ENCODE results near the gene SMOC1.
"Not testable (repeated sequence)": the region's sequence is repeated elsewhere in the genome, so short reads cannot be mapped to it uniquely, and the experiment has no call there.

SMOC1 gene

DNA sequence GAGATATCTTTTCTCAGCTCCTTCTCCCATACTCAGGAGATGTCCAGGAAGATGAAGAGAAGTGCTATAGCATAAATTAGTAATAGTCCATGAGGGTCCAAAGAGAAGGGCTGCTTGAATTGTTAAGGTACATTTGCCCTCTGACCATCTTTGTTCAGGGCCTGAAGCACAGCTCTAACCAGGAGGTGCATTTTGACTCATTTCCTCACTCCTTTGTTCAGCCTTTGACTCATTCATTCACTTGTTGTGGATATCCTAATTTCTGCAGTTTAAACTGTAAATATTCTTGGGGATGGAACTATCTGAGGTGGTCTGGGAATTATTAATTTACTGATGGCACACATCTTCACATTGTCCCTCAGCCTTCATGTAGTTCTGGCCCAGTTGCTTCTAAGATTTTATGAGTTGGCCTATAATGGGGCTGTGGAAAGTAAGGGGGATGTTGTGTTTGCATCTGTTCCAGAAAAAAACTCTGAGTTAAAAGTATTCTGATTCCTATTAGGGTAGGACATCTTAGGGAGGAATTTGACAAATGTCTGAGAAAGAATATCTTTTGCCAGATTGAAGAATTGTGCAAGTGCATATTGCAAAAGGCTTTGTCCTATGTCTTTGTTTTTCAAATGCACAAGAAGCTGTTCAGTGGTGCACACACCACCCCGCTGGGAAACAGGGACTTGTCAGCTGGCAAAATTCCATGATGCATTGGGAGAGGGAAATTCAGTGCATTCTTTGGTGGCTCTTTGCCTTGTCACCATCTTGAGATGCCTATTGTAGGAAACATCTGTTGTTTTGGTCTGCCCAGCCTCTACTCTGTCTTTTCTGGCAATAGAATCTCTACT is 22.1 kb downstream of the SMOC1 start:
- DNase-seq (ENCODE audit: low read depth): peak; percentile 25

DNA sequence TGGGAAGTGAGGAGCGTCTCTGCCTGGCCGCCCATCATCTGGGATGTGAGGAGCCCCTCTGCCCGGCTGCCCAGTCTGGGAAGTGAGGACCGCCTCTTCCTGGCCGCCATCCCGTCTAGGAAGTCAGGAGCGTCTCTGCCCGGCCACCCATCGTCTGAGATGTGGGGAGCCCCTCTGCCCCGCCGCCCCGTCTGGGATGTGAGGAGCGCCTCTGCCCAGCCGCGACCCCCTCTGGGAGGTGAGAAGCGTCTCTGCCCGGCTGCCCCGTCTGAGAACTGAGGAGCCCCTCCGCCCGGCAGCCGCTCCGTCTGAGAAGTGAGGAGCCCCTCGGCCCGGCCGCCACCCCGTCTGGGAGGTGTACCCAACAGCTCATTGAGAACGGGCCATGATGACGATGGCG is 23.8 kb downstream of the SMOC1 start:
- DNase-seq (ENCODE audit: low read depth): not testable (repeated sequence)

DNA sequence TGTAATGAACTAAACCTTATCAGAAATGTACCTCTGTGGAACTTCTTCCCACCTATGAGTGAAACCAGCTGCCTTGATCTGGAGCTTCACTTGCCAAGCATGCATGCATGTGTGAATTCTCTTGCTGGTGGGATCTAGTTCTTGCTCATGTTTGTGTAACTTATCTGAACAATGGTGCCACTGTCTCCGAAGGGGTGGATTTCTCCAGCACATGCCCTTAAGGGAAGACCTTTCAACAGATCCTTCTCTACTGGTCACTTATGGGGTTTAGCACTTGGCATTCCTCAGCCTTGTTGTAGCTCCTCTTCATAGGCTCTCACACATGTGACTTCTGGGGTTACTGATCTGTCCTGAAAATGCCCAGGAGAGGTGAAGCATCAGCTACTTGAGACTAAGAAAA is 25.0 kb downstream of the SMOC1 start:
- DNase-seq (ENCODE audit: low read depth): no peak

DNA sequence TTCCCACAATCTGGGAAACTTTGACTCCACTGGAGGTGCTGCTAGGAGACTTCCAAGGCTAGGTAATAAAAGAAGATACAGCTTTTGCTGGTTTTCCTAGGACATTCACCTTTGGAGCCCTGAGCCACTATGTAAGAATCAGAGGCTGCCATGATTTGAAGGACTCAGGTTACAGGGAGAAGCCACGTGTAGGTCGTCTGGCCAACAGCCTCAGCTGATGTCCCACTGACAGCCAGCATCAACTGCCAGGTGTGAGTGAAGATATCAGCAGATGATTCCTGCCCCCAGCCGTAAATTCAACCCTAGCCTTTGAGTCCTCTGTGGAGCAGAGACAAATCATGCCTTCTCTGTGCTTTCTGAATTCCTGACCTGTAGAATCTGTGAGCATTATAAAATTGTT is 27.0 kb downstream of the SMOC1 start:
- no peak for DNase-seq (ENCODE audit: low read depth)

DNA sequence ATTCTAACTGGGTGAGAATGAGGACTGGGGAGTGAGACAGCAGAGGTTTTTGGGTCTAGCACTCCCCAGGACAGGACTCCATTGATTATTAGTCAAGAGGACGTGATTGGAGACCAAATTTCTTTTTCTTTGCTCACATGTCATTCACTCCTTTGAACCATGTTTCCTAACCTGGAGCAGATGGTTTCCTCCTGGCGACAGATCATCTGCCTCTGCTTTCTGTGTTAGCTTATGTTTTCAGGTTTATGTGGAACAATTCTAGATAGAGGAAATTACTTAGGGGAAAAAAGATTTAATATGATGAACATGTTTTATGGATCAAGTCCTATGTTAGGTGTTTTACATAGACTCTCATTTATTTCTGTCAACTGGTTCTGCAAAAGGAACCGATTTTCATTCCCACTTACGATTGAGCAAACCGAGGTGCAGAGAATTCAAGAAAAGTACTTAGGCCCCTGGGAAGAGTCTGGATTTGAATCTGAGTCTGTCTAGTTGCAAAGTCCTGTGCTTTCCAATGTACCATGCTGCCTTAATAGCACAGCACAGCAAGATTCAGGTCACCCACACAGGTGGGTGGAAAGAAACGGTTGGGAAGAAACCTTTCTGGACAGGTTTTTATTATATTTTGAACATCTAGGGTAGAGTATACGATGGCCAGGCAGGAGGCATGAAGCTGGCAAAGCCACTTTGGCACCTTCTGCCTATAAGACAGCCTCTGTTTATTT is 30.8 kb downstream of the SMOC1 start:
- DNase-seq (ENCODE audit: low read depth): no peak

DNA sequence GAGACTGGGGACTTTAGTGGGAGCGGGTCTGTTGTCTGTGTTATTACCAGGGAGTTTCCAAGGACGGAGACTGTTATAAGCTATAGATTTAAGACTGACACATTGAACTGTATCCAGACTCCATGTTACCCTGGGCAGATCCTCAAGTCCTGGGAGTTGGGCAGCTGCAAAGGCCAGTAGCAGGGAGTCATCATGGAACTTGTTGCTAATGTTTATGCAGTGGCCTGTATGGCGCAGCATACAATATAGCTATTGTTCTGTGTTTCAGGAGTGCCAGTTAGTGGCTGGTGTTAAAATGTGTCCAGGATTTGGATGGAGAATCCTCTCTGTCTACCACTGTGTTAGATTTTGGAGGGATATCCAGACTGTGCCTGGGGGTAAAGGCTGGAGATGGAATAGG is 31.7 kb downstream of the SMOC1 start:
- DNase-seq (ENCODE audit: low read depth): no peak

DNA sequence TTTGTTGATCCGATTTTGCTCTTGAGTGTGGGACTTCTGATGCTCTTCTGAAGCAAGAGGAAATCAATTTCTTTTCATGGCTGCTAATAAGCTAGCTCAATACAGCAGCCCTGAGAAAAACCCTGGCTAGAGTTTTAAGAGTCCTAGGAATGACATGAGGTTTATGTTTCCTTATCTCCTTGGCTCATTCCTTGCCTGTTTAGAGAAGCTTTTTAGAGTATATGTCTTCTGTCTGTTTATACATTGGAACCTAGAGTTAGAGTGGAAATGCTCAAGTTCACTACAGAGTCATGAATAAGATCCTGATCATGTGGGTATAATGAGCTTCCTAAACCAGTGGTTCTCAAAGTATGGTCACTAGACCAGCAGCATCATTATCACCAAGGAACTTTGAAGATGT is 34.5 kb downstream of the SMOC1 start:
- no peak for DNase-seq (ENCODE audit: low read depth)

DNA sequence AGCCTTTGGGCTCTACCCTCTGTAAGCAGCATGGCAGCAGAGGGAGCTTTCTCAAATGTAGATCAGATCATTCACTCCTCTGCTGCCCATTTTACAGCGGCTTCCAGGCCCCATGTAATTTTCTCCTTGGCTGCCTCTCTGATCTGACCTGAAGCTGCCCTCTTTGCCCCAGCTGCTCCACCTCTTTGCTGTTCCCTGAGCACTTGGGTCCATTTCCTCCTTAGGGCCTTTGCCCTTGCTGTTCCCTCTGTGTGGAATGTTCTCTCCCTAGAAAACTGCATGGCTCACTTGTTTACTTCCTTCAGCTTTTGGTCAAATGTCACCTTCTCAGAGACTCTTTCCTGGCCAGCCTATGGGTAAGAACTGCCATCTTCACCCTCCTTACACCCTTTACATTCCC is 37.2 kb downstream of the SMOC1 start:
- no peak for DNase-seq (ENCODE audit: low read depth)

DNA sequence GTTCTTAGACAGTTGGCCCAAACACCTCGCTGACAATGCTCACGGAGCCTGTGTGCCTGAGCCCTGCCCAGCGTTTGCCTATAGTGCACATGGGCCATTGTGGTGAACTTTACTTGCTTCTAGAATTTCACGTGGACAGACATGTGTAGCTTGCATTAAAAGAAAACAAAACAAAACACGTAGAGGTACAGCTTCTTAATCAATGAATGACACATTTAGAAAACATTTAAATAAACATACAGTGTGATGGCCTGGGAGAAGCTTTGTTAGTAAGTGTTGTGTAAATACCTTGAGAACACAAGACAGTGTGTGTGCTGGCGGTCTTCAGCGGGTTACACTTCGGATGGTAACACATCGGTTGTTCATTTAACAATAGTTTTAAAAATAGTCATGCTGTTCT is 38.1 kb downstream of the SMOC1 start:
- DNase-seq (ENCODE audit: low read depth): no peak

DNA sequence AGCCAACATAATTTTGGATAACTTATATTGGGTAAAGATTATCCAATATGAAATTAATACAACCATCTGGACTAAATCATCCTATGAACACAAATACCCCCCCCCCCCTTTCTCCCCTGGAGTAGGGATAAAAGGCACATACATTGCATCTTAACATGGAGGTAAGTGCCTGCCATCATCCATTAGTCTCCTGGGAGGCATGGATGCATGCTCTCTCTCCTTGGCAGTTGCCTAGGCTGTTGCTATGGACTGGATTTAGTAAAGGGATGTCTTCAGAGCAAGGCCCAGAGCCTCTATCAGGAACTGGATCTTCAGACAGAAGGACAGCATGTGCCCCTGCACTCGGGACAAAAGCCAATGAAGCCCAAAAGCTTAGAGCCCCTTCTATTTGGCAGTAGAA is 40.6 kb downstream of the SMOC1 start:
- DNase-seq (ENCODE audit: low read depth): no peak

DNA sequence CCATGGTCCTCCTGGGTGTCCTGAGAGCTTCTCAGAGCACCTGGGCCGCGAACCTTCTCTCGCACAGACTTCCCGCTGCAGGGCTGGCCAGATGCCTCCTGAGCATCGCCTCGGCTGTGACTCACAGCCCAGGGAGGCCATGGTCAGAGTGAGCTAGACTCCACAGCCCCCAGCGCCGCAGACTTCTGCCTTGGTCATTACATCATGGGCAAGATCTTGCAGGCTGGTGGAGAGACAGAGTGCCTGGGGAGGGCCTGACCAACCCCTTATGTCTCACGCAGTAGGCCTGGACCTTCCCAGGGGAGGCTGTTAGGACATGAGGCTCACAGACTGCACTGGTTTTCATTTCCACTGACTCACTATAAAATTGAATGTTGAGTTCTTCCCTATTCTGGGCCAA is 41.8 kb downstream of the SMOC1 start:
- peak; percentile 90 for DNase-seq (ENCODE audit: low read depth)

DNA sequence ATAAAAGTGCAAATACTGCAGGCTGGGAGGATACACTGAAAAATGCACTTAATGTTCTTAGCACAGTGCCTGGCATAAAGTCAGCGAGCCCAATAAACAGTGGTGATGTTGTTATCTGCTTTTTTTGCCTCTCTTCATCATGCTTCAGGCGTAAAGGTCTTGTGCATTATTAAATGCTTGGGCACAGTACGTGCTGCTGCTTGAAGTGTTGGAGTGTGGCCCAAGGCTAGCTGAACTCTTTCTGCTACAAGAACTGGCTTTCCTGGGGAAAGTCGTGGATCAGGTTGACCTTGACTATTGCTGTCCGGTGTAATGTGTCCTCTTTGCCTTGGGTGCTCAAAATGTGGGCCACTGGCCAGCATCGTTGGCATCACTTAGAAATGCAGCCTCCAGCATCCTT is 43.0 kb downstream of the SMOC1 start:
- DNase-seq (ENCODE audit: low read depth): no peak

DNA sequence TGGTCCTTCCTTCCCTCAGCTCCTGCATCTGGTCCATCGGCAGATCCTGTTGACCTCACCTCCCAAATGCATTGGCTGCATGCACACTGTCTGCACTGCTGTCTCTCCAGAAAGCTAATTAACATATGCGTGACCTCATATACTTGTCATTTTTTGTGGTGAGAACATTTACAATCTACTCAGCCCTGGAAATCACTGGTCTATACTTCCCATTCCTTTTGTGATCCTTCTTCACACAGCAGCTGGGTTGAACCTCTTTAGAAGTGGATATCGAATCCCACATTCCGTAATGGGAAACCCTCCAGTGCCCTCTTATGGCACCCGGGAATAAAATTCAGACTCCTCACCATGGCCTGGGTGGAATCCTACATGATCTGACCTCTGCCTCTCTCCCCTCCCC is 45.0 kb downstream of the SMOC1 start:
- no peak for DNase-seq (ENCODE audit: low read depth)

DNA sequence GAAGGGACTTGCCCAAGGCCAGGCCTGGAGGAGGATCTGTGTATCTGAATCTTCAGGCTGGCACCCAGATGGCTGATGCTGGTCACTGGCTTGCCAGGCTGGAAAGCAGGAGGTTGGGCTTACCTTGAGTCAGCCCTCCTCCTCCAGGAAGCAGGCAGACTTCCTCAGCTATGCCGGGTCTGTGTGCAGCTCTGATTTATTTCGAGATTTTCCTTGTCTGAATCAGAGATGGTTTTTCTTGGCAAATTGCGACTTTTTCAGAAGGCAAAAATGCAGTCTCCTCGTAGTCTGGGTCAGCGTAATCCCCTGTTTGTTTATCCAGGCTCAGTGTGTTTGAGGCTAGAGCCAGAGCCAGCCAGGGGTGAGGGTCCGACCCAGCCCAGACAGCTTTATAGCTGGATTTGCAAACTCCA is 48.9 kb downstream of the SMOC1 start:
- peak; percentile 23 for DNase-seq (ENCODE audit: low read depth)

DNA sequence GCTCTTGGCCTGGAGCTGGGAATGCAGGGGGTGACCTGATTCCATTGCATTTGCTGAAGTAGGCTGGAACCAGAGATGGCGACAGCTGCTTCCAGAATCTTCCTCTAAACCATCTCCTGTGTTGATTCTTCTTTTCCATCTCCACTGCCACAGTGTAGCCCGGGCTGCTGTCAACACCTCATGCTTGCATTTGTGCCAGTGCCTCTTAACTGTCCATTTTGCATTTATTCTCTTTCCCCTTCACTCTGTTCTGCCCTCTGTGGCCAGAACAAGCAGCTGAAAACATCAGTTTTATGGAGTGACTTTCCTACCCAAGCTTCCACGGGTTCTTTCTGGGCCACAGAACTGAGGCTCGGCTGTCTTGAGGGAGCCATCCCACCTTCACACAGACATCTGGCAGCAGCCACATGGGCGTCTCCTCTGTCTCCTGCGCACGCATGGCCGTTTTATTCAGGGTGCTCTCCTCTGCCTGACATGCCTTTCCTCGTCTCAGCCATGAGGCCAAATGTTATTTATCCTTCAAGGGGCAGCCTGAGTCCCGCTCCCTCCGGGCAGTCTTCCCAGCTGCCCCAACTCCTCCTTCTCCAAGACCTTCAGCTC is 51.7 kb downstream of the SMOC1 start:
- DNase-seq (ENCODE audit: low read depth): no peak

DNA sequence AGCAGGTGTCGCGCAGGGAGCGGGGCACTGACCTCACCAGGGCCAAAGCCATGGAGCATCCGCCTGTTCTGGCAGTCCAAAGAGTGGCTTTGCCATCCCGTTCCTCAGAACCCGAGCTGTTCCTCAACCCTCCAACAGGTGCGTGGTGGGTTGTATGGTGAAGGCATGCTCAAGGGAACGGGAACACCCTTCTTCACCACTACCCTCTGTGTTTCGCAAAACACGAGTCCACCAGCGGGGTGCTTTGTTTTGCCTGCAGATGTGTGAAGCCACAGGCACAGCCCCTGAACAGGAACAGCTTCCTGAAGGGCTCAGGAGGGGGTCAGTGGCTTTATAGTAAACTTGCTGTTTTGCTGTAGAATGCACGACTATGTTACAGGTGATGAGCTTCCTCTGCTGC is 52.7 kb downstream of the SMOC1 start:
- no peak for DNase-seq (ENCODE audit: low read depth)

DNA sequence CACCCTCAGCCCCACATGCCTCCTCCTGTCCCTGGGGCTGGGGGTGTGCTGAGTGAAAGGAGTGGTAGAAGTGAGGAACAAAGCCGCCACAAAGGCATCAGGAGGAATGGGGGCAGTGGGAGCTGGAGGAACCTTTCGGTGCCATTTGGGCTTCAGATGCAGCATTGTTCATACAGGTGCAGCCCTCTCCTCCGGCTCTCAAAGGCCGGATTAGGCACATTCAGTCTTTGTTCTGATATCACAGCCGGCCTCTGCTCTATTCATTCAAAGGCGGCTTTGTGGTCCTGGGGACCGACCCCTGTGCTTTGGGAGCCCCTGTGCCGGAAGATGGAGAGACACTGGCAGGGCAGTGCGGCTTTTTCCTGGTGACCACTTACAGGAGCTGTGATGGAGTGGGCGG is 53.2 kb downstream of the SMOC1 start:
- DNase-seq (ENCODE audit: low read depth): no peak

DNA sequence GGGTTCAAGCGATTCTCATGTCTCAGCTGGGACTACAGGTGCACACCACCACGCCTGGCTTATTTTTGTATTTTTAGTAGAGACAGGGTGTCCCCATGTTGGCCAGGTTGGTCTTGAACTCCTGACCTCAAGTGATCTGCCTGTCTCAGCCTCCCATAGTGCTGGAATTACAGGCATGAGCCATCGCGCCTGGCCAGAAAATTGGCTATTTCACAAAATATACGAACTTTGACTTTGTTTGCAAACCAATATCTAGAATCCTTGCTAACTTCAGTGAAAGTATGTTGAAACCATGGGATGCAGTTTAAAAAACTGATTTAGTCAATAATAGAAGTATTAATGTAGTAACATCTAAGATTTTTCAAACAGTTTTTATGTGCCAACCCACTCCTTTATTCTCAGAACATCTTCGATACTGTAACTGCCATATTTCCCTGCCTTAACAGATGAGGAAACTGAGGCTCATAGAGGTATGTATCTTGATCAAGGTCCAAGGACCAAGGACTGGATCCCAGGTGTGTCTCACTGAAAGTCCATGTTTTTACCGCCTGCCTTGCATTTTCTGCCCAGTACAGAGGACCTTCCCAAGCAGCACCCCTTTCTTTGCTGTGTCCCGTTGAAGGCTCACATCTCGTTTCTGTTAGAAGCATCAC is 54.5 kb downstream of the SMOC1 start:
- no peak for DNase-seq (ENCODE audit: low read depth)

DNA sequence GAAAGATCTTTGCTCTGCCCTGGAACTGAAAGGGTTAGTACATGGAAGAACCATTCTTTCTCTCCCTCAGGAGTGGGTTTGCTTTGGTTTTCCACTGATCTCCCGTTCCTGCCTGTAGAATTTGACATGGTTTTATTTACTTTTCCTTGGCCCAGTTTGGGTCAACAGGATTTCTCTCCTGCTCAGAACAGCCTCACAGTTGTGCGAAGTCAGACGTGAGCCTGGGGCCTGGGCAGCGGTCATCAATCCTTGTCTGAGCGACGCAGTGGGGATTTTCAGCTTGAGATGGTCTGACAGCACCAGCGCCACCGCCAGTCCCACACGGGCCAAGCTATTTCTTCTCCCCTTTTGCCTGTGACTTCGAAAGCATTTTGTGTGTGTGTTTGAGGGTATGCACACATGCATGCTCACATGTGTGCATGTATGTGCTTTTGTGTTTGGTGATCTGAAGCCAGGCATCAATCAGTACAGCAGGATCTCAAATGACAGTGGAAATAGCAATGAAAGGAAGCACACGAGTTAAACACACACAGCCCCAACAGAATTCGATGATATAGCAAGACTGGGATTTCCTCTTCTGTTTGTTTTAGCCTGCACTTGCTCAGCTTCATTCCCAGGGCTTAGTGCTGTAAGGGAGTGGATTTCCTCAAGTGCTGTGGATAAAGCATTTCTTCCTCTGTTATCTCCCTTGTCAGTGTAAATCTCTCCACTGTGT is 58.3 kb downstream of the SMOC1 start:
- DNase-seq (ENCODE audit: low read depth): no peak

DNA sequence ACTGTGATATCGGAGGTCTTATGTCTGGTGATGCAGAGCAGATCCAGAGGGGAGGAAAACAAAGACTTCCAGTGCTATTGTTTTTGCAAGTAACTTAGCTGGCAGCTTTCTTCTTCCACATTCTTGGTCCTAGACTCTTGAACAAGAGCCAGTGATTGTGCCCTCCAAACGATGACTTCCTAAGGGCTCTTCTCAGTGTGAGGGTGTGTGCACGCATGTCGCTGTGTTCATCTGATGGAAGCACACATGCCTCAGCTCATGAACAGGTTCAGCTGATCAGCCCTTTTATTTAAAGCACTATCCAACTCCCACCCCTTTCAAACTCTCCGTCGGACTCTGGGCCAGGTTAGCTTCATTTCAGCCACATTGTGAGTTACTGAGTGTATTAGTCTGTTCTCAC is 59.5 kb downstream of the SMOC1 start:
- no peak for DNase-seq (ENCODE audit: low read depth)

DNA sequence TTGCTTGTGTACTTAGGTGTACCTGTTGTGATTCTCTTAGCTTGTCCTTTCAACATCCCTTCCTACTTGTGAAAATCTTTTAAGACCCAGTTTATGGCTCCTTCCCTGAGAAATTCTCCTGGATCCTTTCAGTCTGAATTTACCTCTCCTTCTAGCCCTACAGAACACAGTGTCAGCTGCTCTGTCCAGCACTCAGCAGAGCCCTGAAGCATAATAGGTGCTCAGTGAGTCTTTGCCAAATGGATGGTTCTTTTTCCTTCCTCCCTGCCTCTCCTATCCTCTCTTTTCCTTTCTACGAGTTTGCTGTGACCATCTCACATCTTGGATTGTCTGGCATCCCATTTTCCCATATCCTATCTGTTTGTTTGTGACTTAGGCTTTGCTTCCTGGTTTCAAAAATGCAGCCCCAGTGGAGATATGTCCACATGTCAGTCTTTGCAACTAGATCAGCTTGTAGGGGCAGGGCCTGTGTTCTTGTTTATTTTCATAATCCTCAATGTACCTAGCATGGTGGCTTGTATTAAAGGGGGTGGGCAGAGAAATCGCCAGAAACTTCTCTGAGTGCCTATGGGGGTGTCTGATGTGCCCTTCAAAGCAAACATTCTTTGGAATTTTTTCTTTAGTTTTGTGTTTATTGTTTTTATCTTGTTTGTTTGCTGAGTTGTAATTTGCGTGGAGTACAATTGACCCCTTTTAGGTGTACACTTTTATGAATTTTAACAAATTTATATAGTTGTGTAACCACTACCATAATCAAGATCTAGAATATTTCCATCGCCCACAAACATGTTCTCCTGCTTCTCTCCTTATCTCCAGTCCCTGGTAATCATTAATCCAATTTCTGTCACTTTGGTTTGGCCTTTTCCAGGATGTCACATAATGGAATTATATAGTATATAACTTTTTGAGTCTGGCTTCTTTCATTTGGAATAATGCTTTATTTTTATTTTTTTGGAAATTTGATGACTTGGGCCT is 62.8 kb downstream of the SMOC1 start:
- DNase-seq (ENCODE audit: low read depth): no peak

Measured in stromal cell of bone marrow (primary cell).